Trophoblast cell (in vitro differentiated cells and primary cell): ENCODE data around the gene CAST.

Experiments
- DNase-seq, 2 donors: peaks; one replicate each; pipeline ENCODE4 v3.0.0-alpha.2; 2016
- H2AFZ ChIP-seq: 2 replicates; pipeline ENCODE4 v1.6.1; 2013; ENCODE audit warnings: low read length, moderate library complexity, mild to moderate bottlenecking; ENCODE audit not compliant: insufficient read depth, poor library complexity
- H2AK5ac ChIP-seq: 2 replicates; pipeline ENCODE4 v1.6.1; 2013; ENCODE audit warnings: mild to moderate bottlenecking, low read length
- H2BK120ac ChIP-seq: 2 replicates; pipeline ENCODE4 v1.6.1; 2013; ENCODE audit warnings: low read length, mild to moderate bottlenecking, moderate library complexity; ENCODE audit not compliant: insufficient read depth, poor library complexity
- H2BK12ac ChIP-seq: 2 replicates; pipeline ENCODE4 v1.6.1; 2013; ENCODE audit warnings: mild to moderate bottlenecking, low read length, moderate library complexity
- H2BK5ac ChIP-seq: 2 replicates; pipeline ENCODE4 v1.6.1; 2013; ENCODE audit warnings: low read length, low read depth, moderate library complexity, mild to moderate bottlenecking; ENCODE audit not compliant: poor library complexity
- H3K14ac ChIP-seq: 2 replicates; pipeline ENCODE4 v1.6.1; 2013; ENCODE audit warnings: mild to moderate bottlenecking, low read length
- H3K18ac ChIP-seq: 2 replicates; pipeline ENCODE4 v1.6.1; 2013; ENCODE audit warnings: mild to moderate bottlenecking, low read length
- H3K23ac ChIP-seq: 2 replicates; pipeline ENCODE4 v1.6.1; 2013; ENCODE audit warnings: low read length
- H3K27ac ChIP-seq: 2 replicates; pipeline ENCODE4 v1.5.1; 2013; ENCODE audit warnings: low read depth, mild to moderate bottlenecking, inconsistent platforms, low read length, moderate library complexity
- H3K27me3 ChIP-seq: 2 replicates; pipeline ENCODE4 v1.6.1; 2013; ENCODE audit warnings: inconsistent platforms, mild to moderate bottlenecking, low read length, moderate library complexity; ENCODE audit not compliant: insufficient read depth
- H3K36me3 ChIP-seq, 2 experiments: 1 replicate in 1 of 2; 2 replicates in 1 of 2; pipeline ENCODE4 v1.6.1; 2013; ENCODE audit warnings: low read length in 2 of 2, mild to moderate bottlenecking in 2 of 2, moderate library complexity in 1 of 2; ENCODE audit not compliant: insufficient read depth in 2 of 2, control insufficient read depth in 1 of 2
- H3K4ac ChIP-seq: 2 replicates; pipeline ENCODE4 v1.6.1; 2013; ENCODE audit warnings: low read depth, mild to moderate bottlenecking, low read length, moderate library complexity
- H3K4me1 ChIP-seq, 2 experiments: 1 replicate in 1 of 2; 2 replicates in 1 of 2; pipeline ENCODE4 v1.6.1; 2013; ENCODE audit warnings: low read length in 2 of 2, mild to moderate bottlenecking in 2 of 2, moderate library complexity in 1 of 2; ENCODE audit not compliant: insufficient read depth in 2 of 2, control insufficient read depth in 1 of 2
- H3K4me2 ChIP-seq: 2 replicates; pipeline ENCODE4 v1.6.1; 2013; ENCODE audit warnings: inconsistent platforms, mild to moderate bottlenecking, low read length, moderate library complexity
- H3K4me3 ChIP-seq: 2 replicates; pipeline ENCODE4 v1.5.1; 2013; ENCODE audit warnings: mild to moderate bottlenecking, low read depth, low read length, inconsistent platforms
- H3K79me1 ChIP-seq: one replicate; pipeline ENCODE4 v1.6.1; 2013; ENCODE audit warnings: low read length
- H3K79me2 ChIP-seq: 2 replicates; pipeline ENCODE4 v1.6.1; 2013; ENCODE audit warnings: low read length, mild to moderate bottlenecking; ENCODE audit not compliant: control insufficient read depth, insufficient read depth, poor library complexity
- H3K9ac ChIP-seq: 2 replicates; pipeline ENCODE4 v1.6.1; 2013; ENCODE audit warnings: mild to moderate bottlenecking, low read length
- H3K9me3 ChIP-seq: 2 replicates; pipeline ENCODE4 v1.6.1; 2013; ENCODE audit warnings: low read depth, mild to moderate bottlenecking, control low read depth, inconsistent platforms, low read length; ENCODE audit not compliant: insufficient read depth
- H4K12ac ChIP-seq: 2 replicates; pipeline ENCODE4 v1.6.1; 2013; ENCODE audit warnings: low read depth, mild to moderate bottlenecking, low read length, moderate library complexity
- H4K8ac ChIP-seq: 2 replicates; pipeline ENCODE4 v1.6.1; 2013; ENCODE audit warnings: low read depth, mild to moderate bottlenecking, low read length, moderate library complexity
- H4K91ac ChIP-seq: one replicate; pipeline ENCODE4 v1.6.1; 2013; ENCODE audit warnings: low read depth, mild to moderate bottlenecking, low read length, moderate library complexity
- WGBS: extraction: QIAGEN DNeasy Blood & Tissue Kit; methylation state at CpG from one replicate; pipeline ENCODE4 v1.1.7; 2013; ENCODE audit warnings: missing lambda C conversion rate; ENCODE audit not compliant: insufficient read length, insufficient coverage; ENCODE audit errors: extremely low coverage; 5-methylcytosine and 5-hydroxymethylcytosine counted together

CAST gene

GRCh38 chr5:96807075-96807654 lies 145.0 kb downstream of the CAST start:
- Histone ChIP-seq H3K79me1 (peaks cover 11% of the 10 kb centered on the region), H3K4me1 (no peaks in the 10 kb centered on the region), H4K8ac (peak overlapping the region; percentile 90), H2AK5ac (no peak overlapping the region), H3K18ac (peak overlapping the region; percentile 92), H3K14ac (peak overlapping the region; percentile 93), H3K79me2 (peaks cover 8% of the 10 kb centered on the region), H2AFZ (peak overlapping the region; percentile 90), H4K12ac (peak overlapping the region; percentile 82), H3K4me3 (peak overlapping the region; percentile 85), H3K27me3 (no peaks in the 10 kb centered on the region), H2BK120ac (peak overlapping the region; percentile 54), H3K9me3 (no peaks in the 10 kb centered on the region), H2BK5ac (peak overlapping the region; percentile 88), H2BK12ac (no peak overlapping the region), H3K27ac (peak overlapping the region; percentile 86), H3K4me2 (peak overlapping the region; percentile 87), H3K4ac (peak overlapping the region; percentile 56), H4K91ac (peak overlapping the region; percentile 81), H3K23ac (no peak overlapping the region), H3K9ac (no peak overlapping the region), H3K36me3 (no peaks in the 10 kb centered on the region)
- WGBS, result no CpG with 5 or more reads among the region's 37 CpGs
- DNase-seq, result peak; percentile 58 to 69

GRCh38 chr5:96808541-96808828 lies 146.3 kb downstream of the CAST start:
- Histone ChIP-seq H2BK12ac (peak overlapping the region; percentile 69), H3K18ac (no peak overlapping the region), H3K27ac (no peak overlapping the region), H3K27me3 (no peaks in the 10 kb centered on the region), H4K91ac (peak overlapping the region; percentile 64), H3K4me3 (no peak overlapping the region), H2AK5ac (no peak overlapping the region), H3K4ac (peak overlapping the region; percentile 52), H3K4me1 (no peaks in the 10 kb centered on the region), H3K36me3 (no peaks in the 10 kb centered on the region), H3K9ac (no peak overlapping the region), H2BK120ac (peak overlapping the region; percentile 33), H2BK5ac (no peak overlapping the region), H3K79me1 (peaks cover 11% of the 10 kb centered on the region), H3K9me3 (no peaks in the 10 kb centered on the region), H4K8ac (peak overlapping the region; percentile 86), H3K4me2 (peak overlapping the region; percentile 87), H3K23ac (no peak overlapping the region), H3K79me2 (peaks cover 8% of the 10 kb centered on the region), H2AFZ (peak overlapping the region; percentile 86), H3K14ac (peak overlapping the region; percentile 79), H4K12ac (peak overlapping the region; percentile 89)
- DNase-seq, result no peak
- WGBS, result no CpG with 5 or more reads among the region's 2 CpGs

GRCh38 chr5:96808868-96809558 lies 146.8 kb downstream of the CAST start:
- Histone ChIP-seq H3K18ac (no peak overlapping the region), H4K8ac (peak overlapping the region; percentile 47), H3K14ac (no peak overlapping the region), H2BK12ac (no peak overlapping the region), H2AK5ac (peak overlapping the region; percentile 60), H3K27me3 (no peaks in the 10 kb centered on the region), H3K4ac (no peak overlapping the region), H3K79me2 (peaks cover 8% of the 10 kb centered on the region), H3K36me3 (no peaks in the 10 kb centered on the region), H3K9ac (no peak overlapping the region), H3K9me3 (no peaks in the 10 kb centered on the region), H3K4me3 (no peak overlapping the region), H3K4me2 (no peak overlapping the region), H3K4me1 (no peaks in the 10 kb centered on the region), H3K27ac (no peak overlapping the region), H2BK5ac (no peak overlapping the region), H2BK120ac (peak overlapping the region; percentile 17), H3K23ac (no peak overlapping the region), H2AFZ (peak overlapping the region; percentile 35), H3K79me1 (peaks cover 11% of the 10 kb centered on the region), H4K12ac (peak overlapping the region; percentile 64), H4K91ac (no peak overlapping the region)
- WGBS, result no CpG with 5 or more reads among the region's 8 CpGs
- DNase-seq, result no peak

- no peaks in the 10 kb centered on the region for H3K9me3 ChIP-seq
- H3K23ac ChIP-seq, result peak overlapping the region; percentile 56
- no peak overlapping the region for H3K9ac ChIP-seq
- H3K79me1 ChIP-seq, result peaks cover 11% of the 10 kb centered on the region
- no peaks in the 10 kb centered on the region for H3K36me3 ChIP-seq
- H3K18ac ChIP-seq, result no peak overlapping the region
- DNase-seq, result no peak
- no peak overlapping the region for H3K14ac ChIP-seq
- no peaks in the 10 kb centered on the region for H3K4me1 ChIP-seq
- H3K27ac ChIP-seq, result no peak overlapping the region
- H3K27me3 ChIP-seq, result no peaks in the 10 kb centered on the region
- no peak overlapping the region for H3K4ac ChIP-seq
- no peak overlapping the region for H4K8ac ChIP-seq
- no peak overlapping the region for H4K91ac ChIP-seq
- no peak overlapping the region for H3K4me3 ChIP-seq
- peak overlapping the region; percentile 58 for H2BK12ac ChIP-seq
- peaks cover 8% of the 10 kb centered on the region for H3K79me2 ChIP-seq
- H2BK120ac ChIP-seq, result no peak overlapping the region
- no peak overlapping the region for H4K12ac ChIP-seq
- no peak overlapping the region for H2AFZ ChIP-seq
- H3K4me2 ChIP-seq, result no peak overlapping the region
- WGBS, result no CpG with 5 or more reads among the region's 9 CpGs
- H2BK5ac ChIP-seq, result no peak overlapping the region
- no peak overlapping the region for H2AK5ac ChIP-seq
Observed at GRCh38 chr5:96809921-96810320, 147.7 kb downstream of the CAST start.
